GM12873 (cell line): ENCODE results near the gene MPZ.

Experiments
- TF ChIP-seq, protein P1 (sequence below): IDR thresholded peaks from 2 replicates; pipeline ENCODE4 v1.5.1; 2012; ENCODE audit warnings: low read depth, mild to moderate bottlenecking, moderate library complexity, low read length, control low read depth; ENCODE audit not compliant: insufficient read depth; ENCODE audit errors: missing control alignments

MPZ gene

DNA sequence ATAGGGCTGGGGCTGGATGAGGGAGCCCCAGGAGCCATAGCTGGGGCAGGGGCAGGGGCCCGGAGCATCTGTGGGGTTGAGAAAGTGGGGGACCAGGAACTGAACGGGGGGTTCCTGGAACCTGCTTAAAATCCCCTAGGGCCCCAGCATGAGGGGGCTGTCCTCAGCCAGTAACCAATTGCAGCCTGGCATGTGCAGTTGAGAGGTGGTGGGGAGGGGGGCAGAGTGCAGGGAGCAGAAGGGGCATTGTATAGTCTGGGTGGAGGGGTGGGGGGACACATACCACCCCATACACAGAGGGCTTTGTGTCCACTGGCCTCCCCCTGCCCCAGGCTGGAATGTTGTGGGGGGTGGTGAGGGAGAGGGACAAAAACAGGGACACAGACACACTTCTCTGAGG, at the start of gene MPZ:
TSS of gene MPZ (minus strand) at position 101 of the 400 bp plus-strand sequence. CDS start at position 38, 63 bp downstream.
- TF ChIP-seq, protein P1, sequence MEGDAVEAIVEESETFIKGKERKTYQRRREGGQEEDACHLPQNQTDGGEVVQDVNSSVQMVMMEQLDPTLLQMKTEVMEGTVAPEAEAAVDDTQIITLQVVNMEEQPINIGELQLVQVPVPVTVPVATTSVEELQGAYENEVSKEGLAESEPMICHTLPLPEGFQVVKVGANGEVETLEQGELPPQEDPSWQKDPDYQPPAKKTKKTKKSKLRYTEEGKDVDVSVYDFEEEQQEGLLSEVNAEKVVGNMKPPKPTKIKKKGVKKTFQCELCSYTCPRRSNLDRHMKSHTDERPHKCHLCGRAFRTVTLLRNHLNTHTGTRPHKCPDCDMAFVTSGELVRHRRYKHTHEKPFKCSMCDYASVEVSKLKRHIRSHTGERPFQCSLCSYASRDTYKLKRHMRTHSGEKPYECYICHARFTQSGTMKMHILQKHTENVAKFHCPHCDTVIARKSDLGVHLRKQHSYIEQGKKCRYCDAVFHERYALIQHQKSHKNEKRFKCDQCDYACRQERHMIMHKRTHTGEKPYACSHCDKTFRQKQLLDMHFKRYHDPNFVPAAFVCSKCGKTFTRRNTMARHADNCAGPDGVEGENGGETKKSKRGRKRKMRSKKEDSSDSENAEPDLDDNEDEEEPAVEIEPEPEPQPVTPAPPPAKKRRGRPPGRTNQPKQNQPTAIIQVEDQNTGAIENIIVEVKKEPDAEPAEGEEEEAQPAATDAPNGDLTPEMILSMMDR = no peak

DNA sequence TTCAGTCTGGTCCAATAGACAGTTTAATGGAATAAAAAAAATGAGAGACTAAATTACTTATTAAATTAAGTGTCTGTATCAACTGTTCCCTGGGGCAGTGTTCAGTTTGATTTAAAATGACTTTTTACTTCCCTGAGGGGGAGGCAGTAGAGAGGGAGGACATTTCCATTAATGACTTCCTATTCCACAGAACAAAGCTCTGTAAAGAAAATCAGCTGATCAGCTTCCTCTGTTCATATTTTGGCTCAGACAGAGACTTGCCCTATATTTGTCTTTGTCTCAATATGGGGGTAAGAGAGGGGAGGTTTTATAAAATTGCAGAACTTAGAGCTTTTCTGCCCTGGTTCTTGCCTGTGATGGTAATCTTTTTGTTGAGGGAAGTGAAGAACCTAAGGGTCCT, 49.5 kb upstream of the MPZ start:
- TF ChIP-seq, protein P1 = no peak

DNA sequence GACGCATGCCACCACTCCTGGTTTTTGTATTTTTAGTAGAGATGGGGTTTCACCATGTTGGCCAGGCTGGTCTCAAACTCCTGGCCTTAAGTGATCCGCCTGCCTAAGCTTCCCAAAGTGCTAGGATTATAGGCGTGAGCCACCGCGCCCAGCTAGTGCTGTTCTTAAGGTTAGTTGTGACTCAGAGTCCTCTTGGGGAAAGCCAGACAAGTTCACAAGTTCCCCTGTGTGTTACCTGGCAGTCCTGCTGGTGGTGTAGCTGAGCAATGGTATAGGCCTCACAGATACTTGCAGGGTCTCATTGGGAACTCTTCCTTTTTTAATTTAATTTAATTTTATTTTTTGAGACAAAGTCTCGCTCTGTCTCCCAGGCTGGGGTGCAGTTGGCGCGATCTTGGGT, 47.3 kb upstream of the MPZ start:
- TF ChIP-seq, protein P1 = no peak

DNA sequence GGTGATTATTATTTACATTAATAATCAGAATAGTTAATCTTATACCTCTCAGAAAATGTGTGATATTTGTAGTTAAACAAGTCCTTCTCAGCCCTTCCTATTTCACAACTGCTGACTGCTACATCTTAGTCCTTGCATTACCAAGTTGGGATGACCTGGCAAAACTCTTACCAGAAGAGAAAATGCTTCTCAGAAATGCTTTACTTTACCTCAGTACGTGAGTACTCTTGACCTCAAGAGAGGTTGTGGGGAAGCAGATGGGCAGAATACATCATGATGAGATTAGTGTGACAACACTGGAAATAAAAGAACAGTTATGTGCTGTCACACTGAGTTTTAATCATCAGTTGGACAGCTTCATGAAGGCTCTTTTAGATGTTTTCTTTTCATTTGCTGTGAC, 41.7 kb upstream of the MPZ start:
- TF ChIP-seq, protein P1 = no peak

DNA sequence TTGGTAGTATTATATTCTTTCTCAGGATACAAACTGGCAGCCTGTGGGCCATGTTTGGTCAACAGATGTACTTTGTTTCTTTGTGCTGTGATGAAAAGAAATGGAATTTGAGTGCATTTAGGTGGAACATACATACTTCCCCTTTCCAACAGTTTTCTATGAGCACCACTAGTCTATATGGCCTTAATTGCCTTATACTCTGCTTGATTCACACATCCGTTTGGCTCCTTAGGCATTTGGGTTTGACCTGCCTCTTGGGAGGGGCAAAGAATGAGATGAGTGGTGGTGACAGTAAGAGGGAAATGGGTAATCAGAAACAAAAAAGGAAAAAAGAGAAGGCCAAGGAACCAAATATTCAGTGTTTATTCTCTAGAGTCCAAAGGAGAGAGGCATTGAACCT, 40.9 kb upstream of the MPZ start:
- TF ChIP-seq, protein P1 = no peak

DNA sequence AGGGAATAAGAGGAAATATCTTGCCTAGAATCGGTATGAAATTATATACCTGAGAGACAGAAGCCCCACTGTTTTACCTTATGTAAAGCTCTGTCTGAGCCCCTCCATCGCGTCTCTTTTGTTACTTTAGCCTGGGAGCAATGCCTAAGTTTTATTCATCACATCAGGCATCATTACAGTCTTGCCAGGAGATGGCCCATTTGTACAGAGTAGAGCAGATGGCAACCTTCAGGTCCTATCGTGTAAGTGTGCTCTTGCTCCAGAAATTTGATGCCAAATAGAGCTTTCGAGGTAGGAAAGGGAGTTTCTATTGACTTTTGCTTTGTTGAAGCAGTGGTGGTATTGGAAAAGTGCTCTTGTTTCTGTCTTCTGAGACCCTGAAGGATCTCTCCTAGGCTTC, 33.1 kb upstream of the MPZ start:
- TF ChIP-seq, protein P1 = no peak

DNA sequence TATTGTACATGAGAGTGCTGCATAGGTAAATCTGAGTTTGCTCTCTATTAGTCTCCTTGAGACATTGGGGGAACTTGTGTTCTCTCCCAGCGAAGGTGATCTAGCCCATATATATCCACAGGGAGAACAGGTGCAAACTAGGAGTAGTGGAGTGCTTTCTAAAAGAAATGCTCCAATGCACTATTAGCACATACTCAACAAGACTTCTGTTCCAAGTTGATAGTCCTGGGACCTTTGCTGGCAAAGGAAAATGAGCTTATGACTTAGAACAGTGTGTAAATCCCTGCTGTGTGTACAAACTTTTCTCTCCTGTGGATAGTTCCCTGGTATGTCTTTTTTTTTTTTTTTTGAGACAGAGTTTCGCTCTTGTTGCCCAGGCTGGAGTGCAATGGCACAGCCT, 32.4 kb upstream of the MPZ start:
- TF ChIP-seq, protein P1 = no peak
